PC-9 (cell line): ENCODE data around the gene PTPRT.

ENCODE experiments used
- EZH2 ChIP-seq: fragments of 200-600 bp; sonication (generic); IDR thresholded peaks from 2 replicates; pipeline ENCODE4 v1.8.0; 2017; ENCODE audit warnings: antibody characterized with exemption, low read depth
- TF ChIP-seq, protein P1 (sequence below): fragments of 200-600 bp; sonication (generic); conservative IDR thresholded peaks from 2 replicates; pipeline ENCODE4 v1.6.1; 2017; ENCODE audit warnings: mixed run types, antibody characterized with exemption, mild to moderate bottlenecking, moderate library complexity

DNA sequence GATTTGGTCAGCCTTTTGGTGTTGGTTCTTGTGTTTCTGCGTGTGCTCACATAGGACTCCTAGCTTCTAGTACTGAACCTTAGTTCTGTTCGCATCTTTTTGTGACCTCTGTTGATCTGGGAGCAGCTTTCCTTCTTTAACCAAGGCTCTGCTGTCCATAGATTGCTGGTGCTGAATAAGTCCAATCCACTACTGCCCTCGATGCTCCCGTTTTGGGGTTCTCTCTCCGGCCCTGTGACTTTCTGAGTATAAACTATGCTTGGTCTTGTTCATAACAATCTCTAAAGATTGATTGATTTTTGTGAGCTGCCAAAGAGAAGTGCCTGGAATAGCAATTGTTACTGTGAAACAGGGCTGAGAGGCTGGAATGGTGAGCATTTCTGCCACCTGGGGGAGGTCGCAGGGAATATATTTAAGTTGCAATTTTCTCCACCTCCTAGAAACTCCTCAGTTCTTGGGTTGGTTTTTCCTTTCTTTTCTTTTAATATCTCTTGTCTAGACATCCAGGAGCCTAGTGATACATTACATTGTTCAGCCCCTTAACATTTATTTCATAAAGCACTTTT, 1148.6 kb downstream of the PTPRT start:
- TF ChIP-seq, protein P1, sequence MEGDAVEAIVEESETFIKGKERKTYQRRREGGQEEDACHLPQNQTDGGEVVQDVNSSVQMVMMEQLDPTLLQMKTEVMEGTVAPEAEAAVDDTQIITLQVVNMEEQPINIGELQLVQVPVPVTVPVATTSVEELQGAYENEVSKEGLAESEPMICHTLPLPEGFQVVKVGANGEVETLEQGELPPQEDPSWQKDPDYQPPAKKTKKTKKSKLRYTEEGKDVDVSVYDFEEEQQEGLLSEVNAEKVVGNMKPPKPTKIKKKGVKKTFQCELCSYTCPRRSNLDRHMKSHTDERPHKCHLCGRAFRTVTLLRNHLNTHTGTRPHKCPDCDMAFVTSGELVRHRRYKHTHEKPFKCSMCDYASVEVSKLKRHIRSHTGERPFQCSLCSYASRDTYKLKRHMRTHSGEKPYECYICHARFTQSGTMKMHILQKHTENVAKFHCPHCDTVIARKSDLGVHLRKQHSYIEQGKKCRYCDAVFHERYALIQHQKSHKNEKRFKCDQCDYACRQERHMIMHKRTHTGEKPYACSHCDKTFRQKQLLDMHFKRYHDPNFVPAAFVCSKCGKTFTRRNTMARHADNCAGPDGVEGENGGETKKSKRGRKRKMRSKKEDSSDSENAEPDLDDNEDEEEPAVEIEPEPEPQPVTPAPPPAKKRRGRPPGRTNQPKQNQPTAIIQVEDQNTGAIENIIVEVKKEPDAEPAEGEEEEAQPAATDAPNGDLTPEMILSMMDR = no peak
- TF ChIP-seq EZH2 = no peak
